Medulla oblongata (tissue), 1 donor: ENCODE results near the gene FSTL4.
A peak's percentile ranks its signal among the peaks of the same experiment; 100 is the strongest.

ENCODE experiments used
- DNase-seq: peaks from one replicate; pipeline ENCODE4 v3.0.0-alpha.2; 2015; ENCODE audit errors: extremely low spot score

FSTL4 gene

GRCh38 chr5:133428072-133428660 is 184.2 kb downstream of the FSTL4 start:
- no peak for DNase-seq

GRCh38 chr5:133427121-133427777 is 185.1 kb downstream of the FSTL4 start:
- DNase-seq = no peak

- no peak for DNase-seq
These were observed 186.1 kb downstream of the FSTL4 start for GRCh38 chr5:133426264-133426663.

- DNase-seq = no peak
These were observed 186.6 kb downstream of the FSTL4 start for GRCh38 chr5:133425764-133426163.

GRCh38 chr5:133425222-133425621 is 187.1 kb downstream of the FSTL4 start:
- no peak for DNase-seq

GRCh38 chr5:133423618-133424282 is 188.6 kb downstream of the FSTL4 start:
- peak; percentile 46 for DNase-seq

- no peak for DNase-seq
These were observed 189.2 kb downstream of the FSTL4 start for GRCh38 chr5:133423011-133423617.

GRCh38 chr5:133421806-133422205 is 190.5 kb downstream of the FSTL4 start:
- no peak for DNase-seq

GRCh38 chr5:133421394-133421793 is 190.9 kb downstream of the FSTL4 start:
- DNase-seq = no peak

GRCh38 chr5:133420440-133421301 is 191.7 kb downstream of the FSTL4 start:
- DNase-seq = no peak

GRCh38 chr5:133415906-133416305 is 196.4 kb downstream of the FSTL4 start:
- DNase-seq = no peak

- no peak for DNase-seq
These were observed 196.8 kb downstream of the FSTL4 start for GRCh38 chr5:133415506-133415905.

GRCh38 chr5:133412661-133413060 is 199.7 kb downstream of the FSTL4 start:
- DNase-seq = no peak

- DNase-seq = no peak
These were observed 202.0 kb downstream of the FSTL4 start for GRCh38 chr5:133410335-133410828.

- no peak for DNase-seq
These were observed 203.1 kb downstream of the FSTL4 start for GRCh38 chr5:133409210-133409674.

- no peak for DNase-seq
These were observed 204.0 kb downstream of the FSTL4 start for GRCh38 chr5:133408322-133408721.

- no peak for DNase-seq
These were observed 205.2 kb downstream of the FSTL4 start for GRCh38 chr5:133406977-133407632.

GRCh38 chr5:133406208-133406976 is 205.9 kb downstream of the FSTL4 start:
- DNase-seq = no peak

- DNase-seq = no peak
These were observed 206.9 kb downstream of the FSTL4 start for GRCh38 chr5:133405275-133406034.
